DOHH2 (cell line): ENCODE data around the gene SLMAP.

ENCODE experiments used
- CTCF ChIP-seq: fragments of 200-600 bp; sonication (generic); IDR thresholded peaks from one replicate; pipeline ENCODE4 v1.5.1; 2014; ENCODE audit warnings: antibody characterized with exemption, mild to moderate bottlenecking, low read depth, low read length; ENCODE audit not compliant: poor library complexity, severe bottlenecking
- EZH2phosphoT487 ChIP-seq: fragments of 200-600 bp; sonication (generic); IDR thresholded peaks from 2 replicates; pipeline ENCODE4 v1.6.1; 2017; ENCODE audit warnings: borderline replicate concordance, mild to moderate bottlenecking, antibody characterized with exemption, low read length, moderate library complexity, mixed read lengths

GRCh38 chr3:57948080-57948671 is 192.1 kb downstream of the SLMAP start:
- TF ChIP-seq CTCF: no peak
- TF ChIP-seq EZH2phosphoT487: no peak
